ENCODE results near the gene RALA.

Gene RALA

DNA sequence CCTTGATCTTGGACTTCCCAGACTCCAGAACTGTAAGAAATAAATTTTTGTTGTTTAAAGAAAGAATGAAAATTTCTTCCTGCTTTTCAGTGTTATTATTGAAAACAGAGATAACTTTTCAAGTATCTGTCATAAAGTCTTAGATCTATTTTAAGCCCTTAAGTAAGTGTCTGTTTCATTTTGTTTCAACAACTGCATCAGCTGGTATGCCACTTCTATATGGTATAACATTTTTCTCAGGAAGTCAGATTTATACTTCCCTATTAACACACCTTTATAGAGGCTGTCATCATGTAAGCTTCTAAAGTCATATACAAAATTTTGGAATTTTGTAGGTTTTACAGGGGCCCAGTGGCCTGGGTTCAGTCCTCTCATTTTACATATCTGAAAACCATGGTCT, 24.4 kb downstream of the RALA start:
- TF ChIP-seq, protein P1, sequence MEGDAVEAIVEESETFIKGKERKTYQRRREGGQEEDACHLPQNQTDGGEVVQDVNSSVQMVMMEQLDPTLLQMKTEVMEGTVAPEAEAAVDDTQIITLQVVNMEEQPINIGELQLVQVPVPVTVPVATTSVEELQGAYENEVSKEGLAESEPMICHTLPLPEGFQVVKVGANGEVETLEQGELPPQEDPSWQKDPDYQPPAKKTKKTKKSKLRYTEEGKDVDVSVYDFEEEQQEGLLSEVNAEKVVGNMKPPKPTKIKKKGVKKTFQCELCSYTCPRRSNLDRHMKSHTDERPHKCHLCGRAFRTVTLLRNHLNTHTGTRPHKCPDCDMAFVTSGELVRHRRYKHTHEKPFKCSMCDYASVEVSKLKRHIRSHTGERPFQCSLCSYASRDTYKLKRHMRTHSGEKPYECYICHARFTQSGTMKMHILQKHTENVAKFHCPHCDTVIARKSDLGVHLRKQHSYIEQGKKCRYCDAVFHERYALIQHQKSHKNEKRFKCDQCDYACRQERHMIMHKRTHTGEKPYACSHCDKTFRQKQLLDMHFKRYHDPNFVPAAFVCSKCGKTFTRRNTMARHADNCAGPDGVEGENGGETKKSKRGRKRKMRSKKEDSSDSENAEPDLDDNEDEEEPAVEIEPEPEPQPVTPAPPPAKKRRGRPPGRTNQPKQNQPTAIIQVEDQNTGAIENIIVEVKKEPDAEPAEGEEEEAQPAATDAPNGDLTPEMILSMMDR (conservative IDR thresholded peaks at IDR 0.05; ENCODE audit: low read depth, low read length): no peak
- no peak overlapping the region for H3K9ac ChIP-seq
- peaks cover 13% of the 10 kb centered on the region for H3K4me1 ChIP-seq (ENCODE audit: low read depth, poor library complexity, severe bottlenecking)
- H3K4me2 ChIP-seq: no peak overlapping the region
- H3K4me3 ChIP-seq (IDR thresholded peaks at IDR 0.05; ENCODE audit: insufficient read depth, low read depth, low read length): no peak overlapping the region
- H4K20me1 ChIP-seq (ENCODE audit: insufficient read depth): no peaks in the 10 kb centered on the region
- no peak overlapping the region for H3K27ac ChIP-seq
- no peaks in the 10 kb centered on the region for H3K36me3 ChIP-seq (ENCODE audit: insufficient read depth)
- peaks cover 17% of the 10 kb centered on the region; the same call in 1 of the 2 replicates for H3K79me2 ChIP-seq (ENCODE audit: insufficient read depth, low read depth)
- no peaks in the 10 kb centered on the region for H3K27me3 ChIP-seq (ENCODE audit: insufficient read depth, low read depth)
- no peak overlapping the region for H2AFZ ChIP-seq (ENCODE audit: low read depth)

DNA sequence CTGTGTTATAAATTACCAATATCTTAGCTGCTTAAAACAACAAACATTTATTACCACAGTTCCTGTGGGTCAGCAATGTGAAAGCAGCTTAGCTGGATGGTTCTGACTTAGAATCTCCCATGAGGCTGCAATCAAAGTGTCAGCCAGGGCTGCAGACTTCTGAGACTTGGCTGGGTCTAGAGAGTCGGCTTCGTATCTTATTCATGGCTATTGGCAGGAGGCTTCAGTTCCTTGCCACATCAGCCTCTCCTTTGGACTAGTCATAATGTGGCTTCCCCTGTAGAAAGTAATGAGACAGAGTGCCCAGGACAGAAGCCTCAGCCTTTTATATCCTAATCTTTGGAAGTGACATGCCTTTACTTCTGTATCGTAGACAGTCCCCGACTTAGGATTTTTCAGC, 27.3 kb downstream of the RALA start:
- TF ChIP-seq, protein P1 (conservative IDR thresholded peaks at IDR 0.05; ENCODE audit: low read depth, low read length): no peak
- peaks cover 22% of the 10 kb centered on the region for H3K4me1 ChIP-seq (ENCODE audit: low read depth, poor library complexity, severe bottlenecking)
- H4K20me1 ChIP-seq (ENCODE audit: insufficient read depth): no peaks in the 10 kb centered on the region
- no peak overlapping the region for H2AFZ ChIP-seq (ENCODE audit: low read depth)
- H3K9ac ChIP-seq: no peak overlapping the region
- no peak overlapping the region for H3K4me3 ChIP-seq (IDR thresholded peaks at IDR 0.05; ENCODE audit: insufficient read depth, low read depth, low read length)
- no peaks in the 10 kb centered on the region for H3K27me3 ChIP-seq (ENCODE audit: insufficient read depth, low read depth)
- no peak overlapping the region for H3K4me2 ChIP-seq
- no peak overlapping the region for H3K27ac ChIP-seq
- no peaks in the 10 kb centered on the region for H3K36me3 ChIP-seq (ENCODE audit: insufficient read depth)
- peaks cover 14% of the 10 kb centered on the region; the same call in 1 of the 2 replicates for H3K79me2 ChIP-seq (ENCODE audit: insufficient read depth, low read depth)

DNA sequence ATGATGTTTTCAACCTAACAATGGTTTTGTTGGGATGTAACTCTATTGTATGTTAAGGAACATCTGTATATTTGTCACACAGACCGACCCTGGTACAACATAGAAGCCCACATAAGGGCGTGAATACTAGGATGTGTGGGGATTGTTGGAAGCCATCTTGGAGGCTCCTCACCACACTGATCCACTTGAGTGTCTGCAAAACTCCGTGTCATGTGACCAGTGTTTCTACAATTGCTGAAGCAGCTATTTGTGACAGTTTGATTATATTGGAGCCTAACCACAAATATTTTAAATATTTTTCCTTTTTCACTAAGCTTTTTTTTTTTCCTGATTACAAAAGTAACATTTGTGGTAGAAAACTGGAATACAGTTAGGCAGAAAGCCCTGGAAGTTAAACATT, 27.9 kb downstream of the RALA start:
- no peaks in the 10 kb centered on the region for H3K27me3 ChIP-seq (ENCODE audit: insufficient read depth, low read depth)
- H3K4me2 ChIP-seq: no peak overlapping the region
- H4K20me1 ChIP-seq (ENCODE audit: insufficient read depth): no peaks in the 10 kb centered on the region
- no peak overlapping the region for H3K27ac ChIP-seq
- H2AFZ ChIP-seq (ENCODE audit: low read depth): no peak overlapping the region
- peaks cover 14% of the 10 kb centered on the region; the same call in 1 of the 2 replicates for H3K79me2 ChIP-seq (ENCODE audit: insufficient read depth, low read depth)
- no peaks in the 10 kb centered on the region for H3K36me3 ChIP-seq (ENCODE audit: insufficient read depth)
- no peak overlapping the region for H3K9ac ChIP-seq
- no peak overlapping the region for H3K4me3 ChIP-seq (IDR thresholded peaks at IDR 0.05; ENCODE audit: insufficient read depth, low read depth, low read length)
- H3K4me1 ChIP-seq (ENCODE audit: low read depth, poor library complexity, severe bottlenecking): peaks cover 28% of the 10 kb centered on the region
- TF ChIP-seq, protein P1 (conservative IDR thresholded peaks at IDR 0.05; ENCODE audit: low read depth, low read length): no peak

DNA sequence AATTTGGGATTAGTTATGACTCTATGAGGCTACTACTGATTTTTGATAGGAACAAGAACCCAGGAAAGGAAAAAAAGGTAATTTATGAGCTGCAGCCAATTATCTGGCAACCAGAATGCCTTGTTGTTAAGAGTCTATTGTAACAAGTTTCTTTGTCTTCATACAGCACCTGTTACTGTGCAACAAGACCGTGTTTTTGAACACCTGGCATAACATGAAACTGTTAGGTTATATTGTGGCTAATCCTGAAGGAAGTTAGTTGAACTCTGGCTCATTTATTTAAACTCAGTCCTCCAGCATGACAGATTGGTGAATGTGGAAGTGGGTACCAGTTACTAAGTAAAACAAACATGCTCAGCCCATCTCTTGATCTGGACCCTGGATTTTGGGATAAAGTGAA, 33.0 kb downstream of the RALA start:
- Histone ChIP-seq H3K36me3 (ENCODE audit: insufficient read depth) (no peaks in the 10 kb centered on the region), H3K27ac (peak overlapping the region; percentile 61), H3K4me1 (ENCODE audit: low read depth, poor library complexity, severe bottlenecking) (peaks cover 31% of the 10 kb centered on the region), H4K20me1 (ENCODE audit: insufficient read depth) (no peaks in the 10 kb centered on the region), H3K4me3 (IDR thresholded peaks at IDR 0.05; ENCODE audit: insufficient read depth, low read depth, low read length) (no peak overlapping the region), H3K79me2 (ENCODE audit: insufficient read depth, low read depth) (peaks cover 14% of the 10 kb centered on the region; the same call in 1 of the 2 replicates), H2AFZ (ENCODE audit: low read depth) (no peak overlapping the region), H3K4me2 (peak overlapping the region; percentile 38), H3K27me3 (ENCODE audit: insufficient read depth, low read depth) (no peaks in the 10 kb centered on the region), H3K9ac (no peak overlapping the region)
- TF ChIP-seq, protein P1 (conservative IDR thresholded peaks at IDR 0.05; ENCODE audit: low read depth, low read length): no peak

Measured in KMS-11 (cell line).